GM06990 (cell line): ENCODE data around the gene RIOK3.

Experiments used
- DNase-seq: peaks from one replicate; pipeline ENCODE4 v3.0.0-alpha.2; 2011; ENCODE audit not compliant: insufficient read length; ENCODE audit errors: extremely low read depth
- H3K27me3 ChIP-seq: replicated peaks from 2 replicates; pipeline ENCODE4 v1.6.0; 2011; ENCODE audit warnings: low read length; ENCODE audit not compliant: control insufficient read depth, insufficient read depth
- H3K36me3 ChIP-seq: 2 replicates; pipeline ENCODE4 v1.5.1; 2011; ENCODE audit warnings: low read length; ENCODE audit not compliant: control insufficient read depth, insufficient read depth
- H3K4me3 ChIP-seq: replicated peaks from 2 replicates; pipeline ENCODE4 v1.5.1; 2011; ENCODE audit warnings: low read depth, mild to moderate bottlenecking, control low read depth, low read length
- CTCF ChIP-seq: IDR thresholded peaks from 2 replicates; pipeline ENCODE4 v1.5.1; 2011; ENCODE audit warnings: low read length, control low read depth, mild to moderate bottlenecking, inconsistent platforms; ENCODE audit not compliant: insufficient read depth, poor library complexity, severe bottlenecking

The RIOK3 gene

DNA sequence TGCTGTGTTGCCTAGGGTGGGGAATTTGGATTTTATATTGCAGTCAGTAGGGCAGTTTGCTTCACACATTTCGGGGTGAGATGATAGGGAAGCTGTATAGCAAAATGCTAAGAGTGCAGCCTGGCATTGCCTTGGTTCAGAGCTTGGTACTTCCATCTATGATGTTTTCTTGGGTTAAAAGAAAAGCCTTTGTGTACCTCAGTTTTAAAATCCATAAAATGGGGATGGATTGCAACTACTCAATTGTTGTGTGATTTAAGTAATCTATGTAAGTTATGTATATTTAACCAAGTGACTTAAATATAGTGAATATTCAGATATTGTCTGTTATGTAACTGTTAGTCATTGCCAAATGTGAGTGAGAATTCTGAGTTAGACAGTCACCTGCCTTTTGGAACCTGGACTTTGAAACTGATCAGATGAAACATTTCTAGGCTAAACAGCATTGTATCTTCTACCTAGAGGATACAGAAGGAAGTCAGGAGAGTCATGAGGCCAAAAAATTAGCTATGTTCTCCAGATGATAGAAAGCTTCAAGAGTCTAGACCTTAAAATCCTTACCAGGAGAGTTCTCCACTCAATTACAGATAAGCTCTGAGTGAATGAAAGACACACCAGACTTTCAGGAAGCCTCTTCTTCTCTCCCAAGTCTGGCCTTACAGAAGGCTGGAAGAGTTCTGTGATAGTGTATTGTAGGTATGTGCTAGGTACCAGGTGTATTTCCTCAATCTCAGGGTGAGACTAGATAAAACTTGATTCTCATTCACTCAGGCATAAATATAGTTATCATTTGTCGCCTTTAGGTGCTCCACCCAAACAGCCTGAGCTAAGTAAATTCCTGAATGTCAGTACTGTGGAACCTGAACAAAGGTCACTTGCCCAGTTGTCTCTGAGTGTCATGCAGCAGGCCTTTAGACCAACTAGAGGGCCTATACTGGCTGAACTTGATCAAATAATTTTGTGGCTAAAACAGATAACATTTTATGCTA lies 7.5 kb downstream of the RIOK3 start:
- no peak for TF ChIP-seq CTCF
- DNase-seq = no peak
- no peaks in the 10 kb centered on the region for H3K27me3 ChIP-seq
- H3K36me3 ChIP-seq = peaks cover 5% of the 10 kb centered on the region
- H3K4me3 ChIP-seq = no peak overlapping the region

- TF ChIP-seq CTCF = no peak
- no peak overlapping the region for H3K4me3 ChIP-seq
- no peak for DNase-seq
- H3K27me3 ChIP-seq = no peaks in the 10 kb centered on the region
- H3K36me3 ChIP-seq = peaks cover 10% of the 10 kb centered on the region
Observed at GRCh38 chr18:23462876-23463275, 9.8 kb downstream of the RIOK3 start.

DNA sequence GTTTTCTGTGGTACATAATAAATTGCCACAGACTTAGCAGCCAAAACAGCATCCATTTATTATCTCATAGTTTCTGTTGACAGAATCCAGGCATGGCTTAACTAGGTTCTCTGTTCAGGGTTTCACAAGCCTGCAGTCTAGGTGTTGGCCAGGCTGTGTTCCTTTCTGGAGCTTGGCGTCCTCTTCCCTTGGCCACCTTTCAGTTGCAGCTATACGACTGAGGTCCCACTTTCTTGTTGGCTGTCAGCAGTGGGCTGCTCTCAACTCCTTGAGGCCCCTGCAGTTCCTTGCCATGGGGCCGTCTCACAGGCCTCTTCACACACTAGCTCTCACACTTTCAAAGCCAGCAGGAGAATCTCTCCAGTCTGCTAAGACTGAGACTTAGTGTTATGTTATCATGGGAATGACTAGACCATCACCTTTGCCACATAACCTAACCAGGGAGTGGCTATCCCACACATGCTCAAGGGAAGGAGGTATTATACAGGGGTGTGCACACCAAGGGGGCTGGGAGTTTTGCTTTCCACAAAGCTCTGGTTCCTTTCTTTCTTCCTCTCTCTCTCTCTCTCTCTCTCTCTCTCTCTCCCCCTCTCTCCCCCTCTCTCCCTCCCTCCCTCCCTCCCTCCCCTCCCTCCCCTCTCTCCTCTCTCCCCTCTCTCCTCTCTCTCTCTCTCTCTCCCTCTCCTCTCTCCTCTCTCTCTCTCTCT lies 15.8 kb downstream of the RIOK3 start:
- H3K36me3 ChIP-seq = peaks cover 21% of the 10 kb centered on the region
- no peaks in the 10 kb centered on the region for H3K27me3 ChIP-seq
- DNase-seq = no peak
- H3K4me3 ChIP-seq = no peak overlapping the region
- TF ChIP-seq CTCF = no peak

- H3K4me3 ChIP-seq = no peak overlapping the region
- TF ChIP-seq CTCF = no peak
- no peaks in the 10 kb centered on the region for H3K27me3 ChIP-seq
- DNase-seq = no peak
- H3K36me3 ChIP-seq = peaks cover 21% of the 10 kb centered on the region
Observed at GRCh38 chr18:23470620-23471387, 17.7 kb downstream of the RIOK3 start.

DNA sequence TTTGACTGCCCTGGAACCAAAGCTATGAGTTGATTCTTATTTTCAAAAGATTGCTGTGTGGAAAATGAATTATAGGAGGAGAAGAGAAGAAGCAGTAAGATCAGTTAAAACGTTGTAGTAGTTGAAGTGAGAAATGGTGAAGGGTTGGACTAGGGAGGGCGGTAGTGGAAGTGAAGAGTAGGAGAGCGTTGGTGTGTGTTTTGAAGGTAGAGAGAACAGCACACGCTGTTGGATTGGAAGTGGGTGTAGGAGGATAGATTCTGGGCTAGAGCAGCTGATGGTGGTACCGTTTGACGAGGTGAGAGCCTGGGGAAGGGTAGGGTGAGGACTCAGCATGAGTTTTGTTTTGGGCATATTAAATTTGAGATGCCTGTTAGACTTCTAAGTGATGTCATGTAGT lies 18.4 kb downstream of the RIOK3 start:
- no peaks in the 10 kb centered on the region for H3K27me3 ChIP-seq
- DNase-seq = no peak
- peaks cover 18% of the 10 kb centered on the region for H3K36me3 ChIP-seq
- no peak for TF ChIP-seq CTCF
- H3K4me3 ChIP-seq = no peak overlapping the region
